COLO668 (cell line): ENCODE results near the gene MYO1H.

Experiments
- DNase-seq: peaks from one replicate; lab custom pipeline; 2025; ENCODE audit not compliant: unreplicated experiment; lab: John Stamatoyannopoulos, UW

MYO1H gene

GRCh38 chr12:109447482-109447881 lies 99.8 kb downstream of the MYO1H start:
- no peak for DNase-seq

GRCh38 chr12:109448272-109448671 lies 100.6 kb downstream of the MYO1H start:
- DNase-seq: no peak

GRCh38 chr12:109448707-109449390 lies 101.1 kb downstream of the MYO1H start:
- no peak for DNase-seq

- DNase-seq: no peak
Measured at GRCh38 chr12:109449845-109450532, 102.3 kb downstream of the MYO1H start.

GRCh38 chr12:109450980-109451379 lies 103.3 kb downstream of the MYO1H start:
- no peak for DNase-seq

- no peak for DNase-seq
Measured at GRCh38 chr12:109451400-109451799, 103.7 kb downstream of the MYO1H start.

GRCh38 chr12:109452489-109452888 lies 104.8 kb downstream of the MYO1H start:
- no peak for DNase-seq

GRCh38 chr12:109455706-109456105 lies 108.0 kb downstream of the MYO1H start:
- DNase-seq: no peak

- DNase-seq: no peak
Measured at GRCh38 chr12:109458086-109458485, 110.4 kb downstream of the MYO1H start.

- DNase-seq: no peak
Measured at GRCh38 chr12:109458771-109459208, 111.1 kb downstream of the MYO1H start.

GRCh38 chr12:109459247-109459646 lies 111.5 kb downstream of the MYO1H start:
- DNase-seq: no peak

GRCh38 chr12:109460538-109460937 lies 112.8 kb downstream of the MYO1H start:
- DNase-seq: no peak

GRCh38 chr12:109461049-109461845 lies 113.5 kb downstream of the MYO1H start:
- DNase-seq: no peak

GRCh38 chr12:109461846-109462756 lies 114.4 kb downstream of the MYO1H start:
- DNase-seq: no peak

GRCh38 chr12:109462868-109463692 lies 115.4 kb downstream of the MYO1H start:
- no peak for DNase-seq

- no peak for DNase-seq
Measured at GRCh38 chr12:109463756-109464155, 116.1 kb downstream of the MYO1H start.

- no peak for DNase-seq
Measured at GRCh38 chr12:109464642-109465351, 117.1 kb downstream of the MYO1H start.

- no peak for DNase-seq
Measured at GRCh38 chr12:109466305-109466704, 118.6 kb downstream of the MYO1H start.

- no peak for DNase-seq
Measured at GRCh38 chr12:109466821-109467220, 119.1 kb downstream of the MYO1H start.
